A549 (cell line): ENCODE data around the gene NYAP2.

Source experiments
- BHLHE40 ChIP-seq: IDR thresholded peaks from 2 replicates; pipeline ENCODE4 v1.6.1; 2012; ENCODE audit warnings: low read depth, low read length, inconsistent platforms
- CEBPB ChIP-seq, 2 experiments: fragments of >200 bp in 1 of 2; sonication (Bioruptor Twin) in 1 of 2; formaldehyde crosslinking in 1 of 2; IDR thresholded peaks; 2 replicates each; pipeline ENCODE4 v1.6.1; 2012 to 2016
- CHD2 ChIP-seq: fragments of 150-350 bp; IDR thresholded peaks from 2 replicates; pipeline ENCODE4 v1.6.1; 2014; ENCODE audit warnings: low read length; ENCODE audit not compliant: partially characterized antibody
- CTCF ChIP-seq: fragments of >200 bp; sonication (Bioruptor Twin); formaldehyde crosslinking; IDR thresholded peaks from 3 replicates; pipeline ENCODE4 v1.5.1; 2016
- EP300 ChIP-seq, 2 experiments: fragments of >200 bp; sonication (Bioruptor Twin); formaldehyde crosslinking; IDR thresholded peaks; 2 replicates in 1 of 2; 3 replicates in 1 of 2; pipeline ENCODE4 v1.6.1; 2016 to 2017
- HMGXB4 ChIP-seq: fragments of 250-450 bp; sonication (Bioruptor Pico); IDR thresholded peaks from 2 replicates; pipeline ENCODE4 v1.5.0; 2021; ENCODE audit warnings: mild to moderate bottlenecking, moderate library complexity, borderline replicate concordance
- JUN ChIP-seq, 2 experiments: fragments of >200 bp; sonication (Bioruptor Twin); formaldehyde crosslinking; IDR thresholded peaks; 2 replicates in 1 of 2; 3 replicates in 1 of 2; pipeline ENCODE4 v1.6.1; 2016 to 2017
- MAX ChIP-seq: IDR thresholded peaks from 2 replicates; pipeline ENCODE4 v1.6.1; 2012
- POLR2AphosphoS2 ChIP-seq: conservative IDR thresholded peaks from 2 replicates; pipeline ENCODE4 v1.6.1; 2012; ENCODE audit warnings: low read length, improper control_type of control experiment, inconsistent platforms
- RNF2 ChIP-seq: fragments of 200-600 bp; sonication (generic); IDR thresholded peaks from 2 replicates; pipeline ENCODE4 v1.6.1; 2016; ENCODE audit warnings: low read depth, mild to moderate bottlenecking, antibody characterized with exemption, moderate library complexity, borderline replicate concordance

- no peak for TF ChIP-seq MAX
- no peak for TF ChIP-seq EP300 (IDR thresholded peaks at IDR 0.05)
- no peak for TF ChIP-seq HMGXB4 (CRISPR knock-in tag)
- TF ChIP-seq POLR2AphosphoS2: no peak
- no peak for TF ChIP-seq BHLHE40
- TF ChIP-seq CEBPB (IDR thresholded peaks at IDR 0.05): no peak
- TF ChIP-seq JUN (IDR thresholded peaks at IDR 0.05): no peak
- no peak for TF ChIP-seq CTCF
- no peak for TF ChIP-seq CHD2
- no peak for TF ChIP-seq RNF2
These were observed 174.1 kb downstream of the NYAP2 start for GRCh38 chr2:225573603-225574002.
